Gastrocnemius medialis (tissue), 4 donors: ENCODE results near the gene GAGE10. TPM values are rescaled to one million over a fixed set of nuclear protein-coding genes. Genes with fewer than 3 reads are reported as not detected.

Experiments
- ATAC-seq, 2 donors: fragments of 150-250 bp; one replicate each; pipeline ENCODE4 v1.9.1; 2016
- DNase-seq, 2 donors: peaks; one replicate each; pipeline ENCODE4 v3.0.0-alpha.2; 2019
- H3K27ac ChIP-seq, 4 donors: fragments of 200-600 bp; sonication (generic); 1 replicate in 1 of 4; 2 replicates in 3 of 4; pipeline ENCODE4 v1.5.1; 2016 to 2018; ENCODE audit warnings: mild to moderate bottlenecking in 2 of 4, moderate library complexity in 1 of 4
- H3K27me3 ChIP-seq, 3 donors: fragments of 200-600 bp; sonication (generic) in 2 of 3; 1 replicate in 1 of 3; 2 replicates in 2 of 3; pipeline versions ENCODE4 v1.5.1 to v1.6.0; 2016 to 2019; ENCODE audit warnings: mild to moderate bottlenecking in 1 of 3, moderate library complexity in 1 of 3
- H3K36me3 ChIP-seq, 2 donors: fragments of 200-600 bp; sonication (generic) in 1 of 2; one replicate each; pipeline ENCODE4 v1.5.1; 2017 to 2018
- H3K4me1 ChIP-seq, 2 donors: fragments of 200-600 bp; sonication (generic) in 1 of 2; one replicate each; pipeline ENCODE4 v1.5.1; 2016 to 2017; ENCODE audit warnings: mild to moderate bottlenecking in 2 of 2
- H3K4me3 ChIP-seq, 4 donors: fragments of 200-600 bp; sonication (generic) in 3 of 4; 1 replicate in 1 of 4; 2 replicates in 3 of 4; pipeline ENCODE4 v1.5.1; 2016 to 2019; ENCODE audit warnings: mild to moderate bottlenecking in 2 of 4
- H3K9me3 ChIP-seq, 3 donors: fragments of 200-600 bp; sonication (generic) in 2 of 3; 1 replicate in 1 of 3; 2 replicates in 2 of 3; pipeline ENCODE4 v1.5.1; 2016 to 2019
- POLR2A ChIP-seq, 2 donors: fragments of 450-650 bp; IDR thresholded peaks; one replicate each; pipeline ENCODE4 v1.6.1; 2017; ENCODE audit warnings: antibody characterized with exemption in 2 of 2, mild to moderate bottlenecking in 2 of 2, moderate library complexity in 2 of 2
- in situ Hi-C, 4 donors: fragments of 200-750 bp; cut with MboI; loops; one replicate each; pipeline versions ENCODE4 v1.15.0 to v1.8.0; 2017; ENCODE audit warnings: low sequenced_read_pairs in 4 of 4
- intact Hi-C: fragments of 100-400 bp; cut with DNase I; formaldehyde crosslinking; loops from one replicate; pipeline ENCODE4 v1.15.1; 2023; ENCODE audit warnings: low total_unique reads
- total RNA-seq, 4 donors: library from RNA; depleted of rRNA; stranded (reverse); fragments of >200 nt; gene quantifications; one replicate each; pipeline versions ENCODE4 v1.1.0 to v1.2.3, GENCODE V29; 2016
- TF ChIP-seq, protein P1 (sequence below), 5 experiments: fragments of 450-650 bp in 3 of 5; fragments of 200-600 bp in 2 of 5; sonication (generic) in 2 of 5; IDR thresholded peaks in 4 of 5; conservative IDR thresholded peaks in 1 of 5; 1 replicate in 4 of 5; 2 replicates in 1 of 5; pipeline ENCODE4 v1.5.1; 2016 to 2019; ENCODE audit warnings: antibody characterized with exemption in 5 of 5, mild to moderate bottlenecking in 3 of 5, moderate library complexity in 3 of 5

The GAGE10 gene
- total RNA-seq, 4 donors from 2014 or later = not detected

DNA sequence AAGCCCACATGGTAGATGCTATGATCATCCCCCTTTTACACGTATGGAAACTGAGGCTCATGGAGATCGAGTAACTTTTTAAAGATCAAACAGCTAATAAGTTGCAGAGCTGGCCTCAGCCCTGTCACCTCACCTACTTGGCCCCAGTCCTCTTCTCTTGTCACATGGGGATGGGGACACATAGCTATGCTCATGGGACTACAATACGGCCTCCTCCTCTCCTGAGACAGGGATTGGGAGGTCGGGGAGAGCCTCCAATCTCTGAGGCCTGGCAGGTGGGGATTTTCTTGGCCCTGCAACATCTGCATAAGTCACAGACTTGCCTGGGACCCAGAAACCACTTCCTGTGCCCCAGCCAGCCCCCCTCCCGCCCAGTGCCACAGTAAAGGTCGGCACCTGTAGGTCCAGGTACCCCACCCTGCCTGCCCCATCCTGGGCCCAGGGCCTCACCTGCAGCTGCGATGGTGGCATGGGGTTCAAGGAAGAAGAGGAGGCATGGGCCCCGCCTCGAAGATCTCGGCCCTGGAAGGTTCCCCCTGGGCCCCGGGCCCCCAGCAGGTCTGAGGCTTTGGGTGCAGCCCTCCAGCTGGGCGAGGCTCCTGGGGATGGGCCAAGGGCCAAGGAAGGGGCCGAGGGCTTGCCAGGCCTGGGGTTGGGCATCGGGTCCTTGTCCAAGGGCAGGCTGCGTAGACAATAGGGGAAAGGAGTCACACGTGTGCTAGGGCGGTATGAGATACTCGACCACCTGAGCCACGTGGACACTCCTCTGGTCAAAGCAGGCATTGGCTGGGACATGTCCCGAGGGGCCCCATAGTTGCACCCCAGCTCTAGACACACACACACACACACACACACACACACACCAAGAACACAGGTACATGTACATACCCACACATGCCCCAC is 45.3 kb upstream of the GAGE10 start:
- no peaks in the 10 kb centered on the region for H3K9me3 ChIP-seq
- no peaks in the 10 kb centered on the region for H3K36me3 ChIP-seq
- H3K4me3 ChIP-seq = no peak overlapping the region
- no peaks in the 10 kb centered on the region for H3K27me3 ChIP-seq
- intact Hi-C loops = no loop called here
- in situ Hi-C loops = no loop called here
- DNase-seq (no peak), ATAC-seq (no peak)
- no peak overlapping the region for H3K27ac ChIP-seq
- TF ChIP-seq, protein P1, sequence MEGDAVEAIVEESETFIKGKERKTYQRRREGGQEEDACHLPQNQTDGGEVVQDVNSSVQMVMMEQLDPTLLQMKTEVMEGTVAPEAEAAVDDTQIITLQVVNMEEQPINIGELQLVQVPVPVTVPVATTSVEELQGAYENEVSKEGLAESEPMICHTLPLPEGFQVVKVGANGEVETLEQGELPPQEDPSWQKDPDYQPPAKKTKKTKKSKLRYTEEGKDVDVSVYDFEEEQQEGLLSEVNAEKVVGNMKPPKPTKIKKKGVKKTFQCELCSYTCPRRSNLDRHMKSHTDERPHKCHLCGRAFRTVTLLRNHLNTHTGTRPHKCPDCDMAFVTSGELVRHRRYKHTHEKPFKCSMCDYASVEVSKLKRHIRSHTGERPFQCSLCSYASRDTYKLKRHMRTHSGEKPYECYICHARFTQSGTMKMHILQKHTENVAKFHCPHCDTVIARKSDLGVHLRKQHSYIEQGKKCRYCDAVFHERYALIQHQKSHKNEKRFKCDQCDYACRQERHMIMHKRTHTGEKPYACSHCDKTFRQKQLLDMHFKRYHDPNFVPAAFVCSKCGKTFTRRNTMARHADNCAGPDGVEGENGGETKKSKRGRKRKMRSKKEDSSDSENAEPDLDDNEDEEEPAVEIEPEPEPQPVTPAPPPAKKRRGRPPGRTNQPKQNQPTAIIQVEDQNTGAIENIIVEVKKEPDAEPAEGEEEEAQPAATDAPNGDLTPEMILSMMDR (IDR thresholded peaks at IDR 0.05 in 4 of 5, conservative IDR thresholded peaks at IDR 0.05 in 1 of 5) = no peak
- no peak for TF ChIP-seq POLR2A (IDR thresholded peaks at IDR 0.05)
- no peaks in the 10 kb centered on the region for H3K4me1 ChIP-seq

DNA sequence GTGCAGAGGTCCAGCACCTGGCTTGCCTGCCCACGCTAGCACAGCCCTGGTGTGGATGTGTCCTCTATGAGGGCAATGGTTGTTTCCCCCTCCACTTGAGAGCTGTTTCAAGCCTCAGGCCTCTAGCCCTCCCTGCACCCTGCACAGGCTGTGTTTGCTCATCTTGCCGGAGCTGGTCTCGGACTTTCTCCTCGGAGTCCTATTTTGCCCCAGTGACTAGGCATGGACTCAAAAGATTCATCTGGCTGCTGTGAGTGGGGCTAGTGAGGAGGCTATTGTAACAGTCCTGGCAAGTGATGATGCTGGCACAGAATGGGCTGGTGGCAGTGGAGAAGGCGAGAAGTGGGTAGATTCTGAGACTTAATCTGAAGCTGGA is 44.7 kb upstream of the GAGE10 start:
- H3K27me3 ChIP-seq = no peaks in the 10 kb centered on the region
- ATAC-seq (no peak), DNase-seq (no peak)
- intact Hi-C loops (no loop called here), in situ Hi-C loops (no loop called here)
- H3K27ac ChIP-seq = no peak overlapping the region
- H3K9me3 ChIP-seq = no peaks in the 10 kb centered on the region
- H3K4me1 ChIP-seq = no peaks in the 10 kb centered on the region
- no peaks in the 10 kb centered on the region for H3K36me3 ChIP-seq
- no peak for TF ChIP-seq POLR2A (IDR thresholded peaks at IDR 0.05)
- TF ChIP-seq, protein P1 (IDR thresholded peaks at IDR 0.05 in 4 of 5, conservative IDR thresholded peaks at IDR 0.05 in 1 of 5) = no peak
- no peak overlapping the region for H3K4me3 ChIP-seq

DNA sequence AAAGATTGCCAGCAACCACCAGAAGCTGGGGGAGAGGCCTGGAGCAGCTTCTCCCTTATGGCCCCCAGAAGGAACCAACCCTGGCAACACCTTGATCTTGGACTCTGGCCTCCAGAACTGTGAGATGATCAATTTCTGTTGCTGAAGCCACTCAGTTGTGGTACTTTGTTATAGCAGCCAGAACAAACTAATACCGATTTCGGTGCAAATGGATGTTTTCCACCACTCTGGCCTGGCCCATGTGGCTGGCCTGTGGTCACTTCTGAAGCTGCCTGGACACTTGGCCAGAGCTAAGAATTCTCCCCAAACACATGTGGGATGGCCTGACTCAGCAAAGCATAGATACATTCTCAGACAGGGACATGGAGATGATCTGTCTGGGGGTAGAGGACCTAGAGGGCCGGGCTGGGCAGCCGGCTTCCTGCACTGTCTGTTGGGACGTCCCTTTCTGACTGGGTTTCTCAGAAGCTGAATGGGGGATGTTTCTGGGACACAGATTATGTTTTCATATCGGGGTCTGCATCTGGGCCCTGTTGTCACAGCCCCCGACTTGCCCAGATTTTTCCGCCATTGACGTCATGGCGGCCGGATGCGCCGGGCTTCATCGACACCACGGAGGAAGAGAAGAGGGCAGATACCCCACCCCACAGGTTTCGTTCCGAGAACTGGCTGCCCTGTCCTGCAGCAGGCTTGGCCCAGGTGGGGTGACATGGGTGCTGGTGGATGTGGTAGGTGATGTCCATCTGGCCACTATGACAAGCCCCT is 43.0 kb upstream of the GAGE10 start:
- Histone ChIP-seq H3K4me1 (no peaks in the 10 kb centered on the region), H3K27me3 (no peaks in the 10 kb centered on the region), H3K27ac (no peak overlapping the region), H3K4me3 (no peak overlapping the region), H3K9me3 (no peaks in the 10 kb centered on the region), H3K36me3 (no peaks in the 10 kb centered on the region)
- DNase-seq (no peak), ATAC-seq (no peak)
- in situ Hi-C loops = no loop called here
- intact Hi-C loops = loop anchor here (10.0 kb wide), 1 partner anchor 614 kb away; the partner anchor contains the start of gene USP27X
- TF ChIP-seq POLR2A (IDR thresholded peaks at IDR 0.05) = no peak

DNA sequence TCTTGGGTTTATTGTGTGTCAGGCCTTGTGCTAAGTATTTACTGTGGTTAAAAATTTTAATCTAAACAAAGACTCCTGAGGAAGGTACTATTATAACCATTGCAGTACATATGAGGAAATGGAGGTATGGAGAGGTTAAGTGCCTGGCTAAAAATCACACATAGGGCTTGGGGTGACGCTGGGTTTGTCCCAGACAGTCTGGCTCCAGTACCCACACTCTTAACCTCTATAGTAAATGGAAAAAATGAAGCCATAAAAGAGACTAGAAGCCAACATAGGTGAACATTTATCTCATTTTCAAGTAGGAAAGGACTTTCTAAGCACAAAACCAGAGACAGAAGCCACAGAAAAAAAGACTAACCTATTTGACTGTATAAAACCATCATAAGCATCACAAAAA is 40.8 kb upstream of the GAGE10 start:
- Histone ChIP-seq H3K36me3 (no peaks in the 10 kb centered on the region), H3K4me1 (no peaks in the 10 kb centered on the region), H3K9me3 (no peaks in the 10 kb centered on the region), H3K27ac (no peak overlapping the region), H3K4me3 (no peak overlapping the region), H3K27me3 (no peaks in the 10 kb centered on the region)
- DNase-seq = no peak
- in situ Hi-C loops = no loop called here
- intact Hi-C loops = loop anchor here (10.0 kb wide), 1 partner anchor 612 kb away; the partner anchor contains the start of gene USP27X
- TF ChIP-seq, protein P1 (IDR thresholded peaks at IDR 0.05 in 4 of 5, conservative IDR thresholded peaks at IDR 0.05 in 1 of 5) = no peak
- no peak for TF ChIP-seq POLR2A (IDR thresholded peaks at IDR 0.05)
- ATAC-seq = no peak

DNA sequence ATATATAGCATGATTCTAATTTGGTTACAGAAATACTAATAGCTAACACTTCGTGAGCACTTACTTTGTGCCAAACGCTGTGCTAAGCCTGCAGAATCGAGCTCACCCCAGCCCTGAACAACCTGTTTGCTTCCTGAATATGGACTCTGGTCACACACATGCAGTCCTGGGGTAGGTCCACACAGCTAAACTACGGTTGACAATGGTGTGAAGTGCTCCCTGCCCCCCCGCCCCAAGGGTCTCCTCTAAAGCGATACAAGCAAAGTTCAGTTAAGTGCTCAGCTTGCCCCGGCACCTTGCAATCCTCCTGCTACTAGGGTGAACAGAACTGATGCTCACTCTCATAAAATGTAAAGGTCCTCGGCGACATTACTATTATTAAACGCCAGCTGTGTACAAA is 39.8 kb upstream of the GAGE10 start:
- intact Hi-C loops = loop anchor here (10.0 kb wide), 1 partner anchor 611 kb away; the partner anchor contains the start of gene USP27X
- H3K27ac ChIP-seq = no peak overlapping the region

More for the DNA sequence above, 39.8 kb upstream of the GAGE10 start:
- H3K4me3 ChIP-seq = no peak overlapping the region
- TF ChIP-seq, protein P1 (IDR thresholded peaks at IDR 0.05 in 4 of 5, conservative IDR thresholded peaks at IDR 0.05 in 1 of 5) = no peak
- no peak for TF ChIP-seq POLR2A (IDR thresholded peaks at IDR 0.05)
- H3K27me3 ChIP-seq = no peaks in the 10 kb centered on the region
- H3K4me1 ChIP-seq = no peaks in the 10 kb centered on the region
- in situ Hi-C loops = no loop called here
- ATAC-seq = no peak
- H3K9me3 ChIP-seq = no peaks in the 10 kb centered on the region
- no peak for DNase-seq
- no peaks in the 10 kb centered on the region for H3K36me3 ChIP-seq
